Body of pancreas (tissue), 4 donors: ENCODE results near the gene NHERF2.

ENCODE experiments used
- POLR2A ChIP-seq, 3 donors: fragments of 450-650 bp; IDR thresholded peaks; one replicate each; pipeline ENCODE4 v1.6.1; 2016; ENCODE audit warnings: antibody characterized with exemption in 3 of 3, mild to moderate bottlenecking in 2 of 3
- TF ChIP-seq, protein P1 (sequence below), 7 experiments: fragments of 450-650 bp in 4 of 7; fragments of 200-600 bp in 3 of 7; sonication (generic) in 3 of 7; IDR thresholded peaks; one replicate each; pipeline ENCODE4 v1.5.1; 2016 to 2019; ENCODE audit warnings: antibody characterized with exemption in 7 of 7

DNA sequence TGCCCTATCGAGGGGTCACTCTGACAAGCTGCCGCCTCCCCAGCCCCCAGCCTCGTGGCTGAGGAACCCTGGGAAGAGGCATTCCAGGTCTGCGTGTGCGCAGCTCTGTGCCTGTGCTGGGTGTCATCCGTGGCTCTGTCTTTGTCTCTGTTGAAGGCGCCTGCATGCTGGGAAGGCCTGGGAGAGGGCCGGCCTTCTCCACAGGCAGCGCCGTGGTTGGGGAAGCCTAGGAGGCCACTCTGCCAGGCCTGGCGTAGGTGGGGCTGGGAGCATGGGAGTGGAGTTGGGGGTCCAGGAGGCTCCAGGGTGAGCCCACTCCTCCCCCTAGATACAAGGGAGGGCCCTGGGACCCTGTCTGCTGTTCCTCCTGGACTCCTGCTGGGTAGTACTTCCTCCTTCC is 3.3 kb downstream of the NHERF2 start:
- TF ChIP-seq, protein P1, sequence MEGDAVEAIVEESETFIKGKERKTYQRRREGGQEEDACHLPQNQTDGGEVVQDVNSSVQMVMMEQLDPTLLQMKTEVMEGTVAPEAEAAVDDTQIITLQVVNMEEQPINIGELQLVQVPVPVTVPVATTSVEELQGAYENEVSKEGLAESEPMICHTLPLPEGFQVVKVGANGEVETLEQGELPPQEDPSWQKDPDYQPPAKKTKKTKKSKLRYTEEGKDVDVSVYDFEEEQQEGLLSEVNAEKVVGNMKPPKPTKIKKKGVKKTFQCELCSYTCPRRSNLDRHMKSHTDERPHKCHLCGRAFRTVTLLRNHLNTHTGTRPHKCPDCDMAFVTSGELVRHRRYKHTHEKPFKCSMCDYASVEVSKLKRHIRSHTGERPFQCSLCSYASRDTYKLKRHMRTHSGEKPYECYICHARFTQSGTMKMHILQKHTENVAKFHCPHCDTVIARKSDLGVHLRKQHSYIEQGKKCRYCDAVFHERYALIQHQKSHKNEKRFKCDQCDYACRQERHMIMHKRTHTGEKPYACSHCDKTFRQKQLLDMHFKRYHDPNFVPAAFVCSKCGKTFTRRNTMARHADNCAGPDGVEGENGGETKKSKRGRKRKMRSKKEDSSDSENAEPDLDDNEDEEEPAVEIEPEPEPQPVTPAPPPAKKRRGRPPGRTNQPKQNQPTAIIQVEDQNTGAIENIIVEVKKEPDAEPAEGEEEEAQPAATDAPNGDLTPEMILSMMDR (IDR thresholded peaks at IDR 0.05): no peak
- no peak for TF ChIP-seq POLR2A (IDR thresholded peaks at IDR 0.05)
